Measurements from ENCODE around the gene YWHAG. TPM values are rescaled to one million over a fixed set of nuclear protein-coding genes. Genes with fewer than 3 reads are reported as not detected.

YWHAG gene
- total and polyA plus RNA-seq, 2 of the 13 experiments (the other 11 are each of a cell fraction or from before 2014, with no cell fraction given) = 36.9 to 67.5 TPM

- no peak overlapping the region for H3K4me2 ChIP-seq (ENCODE audit: low read depth, low read length)
- H3K36me3 ChIP-seq (replicated peaks in 1 of 2; ENCODE audit: control insufficient read depth in 1 of 2, insufficient read depth in 2 of 2, low read length in 2 of 2) = no peaks in the 10 kb centered on the region
- no peaks in the 10 kb centered on the region for H3K79me2 ChIP-seq (ENCODE audit: insufficient read depth, low read length)
- 0 out of 3 replicates have a peak, but pooled peaks have one; percentile 6 for ATAC-seq
- H3K27ac ChIP-seq (ENCODE audit: extremely low read length, insufficient read depth, low read length) = no peak overlapping the region
- ChIA-PET POLR2A (no interaction called here), CTCF (ENCODE audit: low intra/inter-chr PET ratio, low total read pairs) (interaction anchor here (1.3 kb wide), 1 partner anchor 28 kb away, joined by 6 read pairs; no protein-coding TSS in a partner anchor)
- H3K4me1 ChIP-seq (ENCODE audit: insufficient read depth, low read length) = peaks cover 40% of the 10 kb centered on the region
- no peak overlapping the region for H2AFZ ChIP-seq (ENCODE audit: low read length)
- FAIRE-seq = no peak
- H3K27me3 ChIP-seq (ENCODE audit: control insufficient read depth in 1 of 2, insufficient read depth in 2 of 2, low read length in 2 of 2) = peaks cover 8 to 50% of the 10 kb centered on the region in 2 experiments
- H3K9ac ChIP-seq (ENCODE audit: insufficient read depth, low read depth, low read length) = no peak overlapping the region
- BruUV-seq (replicated peaks) = no TSS peak
- in situ Hi-C loops (cut with HindIII; ENCODE audit: extremely low pct_ligation_motif_present, low pct_unique_long_range_greater_than_20kb) (no loop called here), intact Hi-C loops (cut with micrococcal nuclease; ENCODE audit: unreplicated experiment) (no loop called here)
- no peak overlapping the region for H3K4me3 ChIP-seq (replicated peaks in 1 of 3; ENCODE audit: insufficient read depth in 1 of 3, low read depth in 2 of 3, low read length in 3 of 3)
- no peaks in the 10 kb centered on the region for H3K9me3 ChIP-seq (ENCODE audit: low read length)
- no peak for DNase-seq (ENCODE audit: low spot score)
- no peaks in the 10 kb centered on the region for H4K20me1 ChIP-seq (ENCODE audit: insufficient read depth, low read length)
- TF ChIP-seq HNRNPL (IDR thresholded peaks at IDR 0.05; ENCODE audit: low read depth, low read length) (0 out of 2 replicates have a peak, but pooled peaks have one; percentile 30), HIC2 (CRISPR knock-in tag; IDR thresholded peaks at IDR 0.05; ENCODE audit: low read depth) (0 out of 2 replicates have a peak, but pooled peaks have one; percentile 41), ZNF709 (CRISPR knock-in tag; IDR thresholded peaks at IDR 0.05) (no peak)
- 38% methylated on average over 14 of the region's 29 CpGs for WGBS (ENCODE audit: low lambda C conversion rate)
Measured at GRCh38 chr7:76285604-76286374, 73.0 kb downstream of the YWHAG start.
